GM06990 (cell line): ENCODE results near the gene ZBTB46.

Experiments
- DNase-seq: peaks from one replicate; pipeline ENCODE4 v3.0.0-alpha.2; 2011; ENCODE audit not compliant: insufficient read length; ENCODE audit errors: extremely low read depth
- H3K27me3 ChIP-seq: replicated peaks from 2 replicates; pipeline ENCODE4 v1.6.0; 2011; ENCODE audit warnings: low read length; ENCODE audit not compliant: control insufficient read depth, insufficient read depth
- H3K36me3 ChIP-seq: 2 replicates; pipeline ENCODE4 v1.5.1; 2011; ENCODE audit warnings: low read length; ENCODE audit not compliant: control insufficient read depth, insufficient read depth
- H3K4me3 ChIP-seq: replicated peaks from 2 replicates; pipeline ENCODE4 v1.5.1; 2011; ENCODE audit warnings: low read depth, mild to moderate bottlenecking, control low read depth, low read length
- TF ChIP-seq, protein P1 (sequence below): IDR thresholded peaks from 2 replicates; pipeline ENCODE4 v1.5.1; 2011; ENCODE audit warnings: low read length, control low read depth, mild to moderate bottlenecking, inconsistent platforms; ENCODE audit not compliant: insufficient read depth, poor library complexity, severe bottlenecking

The ZBTB46 gene

DNA sequence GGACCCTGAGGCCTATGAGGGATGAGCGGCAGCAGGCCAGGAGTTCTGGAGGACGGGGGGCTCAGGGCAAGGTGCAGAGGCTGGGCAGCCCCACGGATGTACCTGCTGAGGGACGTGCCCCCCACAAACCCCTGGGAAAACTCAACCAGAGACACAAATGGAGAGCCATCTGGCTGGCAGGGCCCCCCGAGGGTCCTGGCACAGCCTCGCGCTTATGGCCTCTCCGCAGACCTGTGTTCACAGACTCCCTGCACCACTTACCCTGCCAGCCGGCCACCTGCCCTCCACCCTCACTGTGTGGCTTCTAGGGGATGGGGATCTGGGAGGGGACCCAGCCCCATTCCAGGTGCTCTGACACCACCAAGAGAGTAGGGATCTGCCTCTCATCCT, 3.4 kb upstream of the ZBTB46 start:
- DNase-seq, result no peak
- H3K27me3 ChIP-seq, result no peaks in the 10 kb centered on the region; the same call in 1 of the 2 replicates
- TF ChIP-seq, protein P1, sequence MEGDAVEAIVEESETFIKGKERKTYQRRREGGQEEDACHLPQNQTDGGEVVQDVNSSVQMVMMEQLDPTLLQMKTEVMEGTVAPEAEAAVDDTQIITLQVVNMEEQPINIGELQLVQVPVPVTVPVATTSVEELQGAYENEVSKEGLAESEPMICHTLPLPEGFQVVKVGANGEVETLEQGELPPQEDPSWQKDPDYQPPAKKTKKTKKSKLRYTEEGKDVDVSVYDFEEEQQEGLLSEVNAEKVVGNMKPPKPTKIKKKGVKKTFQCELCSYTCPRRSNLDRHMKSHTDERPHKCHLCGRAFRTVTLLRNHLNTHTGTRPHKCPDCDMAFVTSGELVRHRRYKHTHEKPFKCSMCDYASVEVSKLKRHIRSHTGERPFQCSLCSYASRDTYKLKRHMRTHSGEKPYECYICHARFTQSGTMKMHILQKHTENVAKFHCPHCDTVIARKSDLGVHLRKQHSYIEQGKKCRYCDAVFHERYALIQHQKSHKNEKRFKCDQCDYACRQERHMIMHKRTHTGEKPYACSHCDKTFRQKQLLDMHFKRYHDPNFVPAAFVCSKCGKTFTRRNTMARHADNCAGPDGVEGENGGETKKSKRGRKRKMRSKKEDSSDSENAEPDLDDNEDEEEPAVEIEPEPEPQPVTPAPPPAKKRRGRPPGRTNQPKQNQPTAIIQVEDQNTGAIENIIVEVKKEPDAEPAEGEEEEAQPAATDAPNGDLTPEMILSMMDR, result no peak
- no peak overlapping the region for H3K4me3 ChIP-seq
- H3K36me3 ChIP-seq, result no peaks in the 10 kb centered on the region

DNA sequence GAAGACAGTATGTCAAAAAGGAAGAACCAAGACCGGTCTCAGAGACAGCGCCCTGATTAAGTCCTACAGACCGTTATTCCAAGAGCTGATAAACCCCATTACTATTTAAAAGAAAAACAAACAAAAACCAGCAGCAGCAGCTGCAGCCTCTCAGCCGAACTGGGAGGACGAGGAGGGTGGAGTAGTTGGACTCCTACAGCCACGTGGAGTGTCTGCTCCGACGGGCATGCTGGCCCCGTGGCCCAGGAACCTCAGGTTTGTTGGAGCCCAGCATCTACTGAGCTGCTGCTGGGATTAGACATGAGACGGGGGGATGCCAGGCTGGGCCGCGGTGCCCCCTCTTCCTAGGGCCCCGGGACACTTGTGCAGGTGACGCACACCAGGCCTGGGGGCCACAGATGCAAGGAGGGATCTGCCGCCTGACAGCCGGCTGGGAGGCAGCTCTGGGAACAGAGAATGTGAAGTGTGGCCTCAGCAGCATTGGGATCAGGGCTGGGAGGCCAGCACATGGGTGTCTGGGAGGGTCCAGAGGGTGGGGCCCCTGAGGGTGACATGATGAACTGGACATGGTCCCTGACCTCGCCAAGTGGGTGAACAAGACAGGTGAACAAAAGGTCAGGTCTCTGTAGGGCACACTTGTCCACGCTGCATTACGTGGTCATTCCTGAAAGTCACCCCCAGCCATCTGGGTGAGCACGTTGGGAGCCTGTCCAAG, 2.9 kb upstream of the ZBTB46 start:
- no peak for DNase-seq
- no peak overlapping the region for H3K4me3 ChIP-seq
- no peaks in the 10 kb centered on the region for H3K36me3 ChIP-seq
- TF ChIP-seq, protein P1, result no peak
- H3K27me3 ChIP-seq, result no peaks in the 10 kb centered on the region; the same call in 1 of the 2 replicates

DNA sequence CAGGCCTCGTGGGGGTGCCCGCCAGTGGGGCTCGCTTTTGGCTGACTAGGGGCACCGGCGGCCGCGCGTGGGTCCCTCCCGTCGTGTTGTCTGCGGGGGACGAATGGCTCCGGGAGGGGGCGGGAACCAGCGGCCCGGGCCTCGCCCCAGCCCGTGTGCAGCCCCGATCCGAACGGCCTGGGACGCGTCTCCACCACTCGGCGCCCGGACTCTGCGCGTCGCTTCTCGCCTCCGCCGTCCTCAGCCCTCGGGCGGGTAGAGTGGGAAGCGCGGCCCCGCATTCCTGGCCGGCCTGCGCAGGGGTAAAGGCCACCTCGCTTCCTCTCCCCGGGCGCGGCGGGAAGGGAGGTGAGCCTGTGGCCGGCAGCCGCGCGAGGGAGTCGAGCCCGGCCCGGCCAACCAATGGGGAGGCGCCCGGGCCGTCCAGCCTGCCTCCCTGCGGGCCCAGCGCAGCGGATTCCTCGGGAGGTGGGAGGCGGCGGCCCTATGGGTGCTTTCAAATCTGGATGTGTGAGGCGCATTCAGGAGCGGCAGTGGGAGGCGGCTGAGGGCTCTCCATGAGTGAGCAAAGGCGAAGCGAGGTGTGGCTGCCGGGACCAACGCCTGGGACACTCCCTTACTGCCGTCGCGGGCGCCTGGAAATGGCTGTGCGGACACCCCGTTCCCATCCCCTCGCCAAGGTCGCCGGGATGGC, 1.1 kb upstream of the ZBTB46 start:
- no peaks in the 10 kb centered on the region; the same call in 1 of the 2 replicates for H3K36me3 ChIP-seq
- no peaks in the 10 kb centered on the region; the same call in 1 of the 2 replicates for H3K27me3 ChIP-seq
- DNase-seq, result no peak
- TF ChIP-seq, protein P1, result no peak
- no peak overlapping the region for H3K4me3 ChIP-seq

DNA sequence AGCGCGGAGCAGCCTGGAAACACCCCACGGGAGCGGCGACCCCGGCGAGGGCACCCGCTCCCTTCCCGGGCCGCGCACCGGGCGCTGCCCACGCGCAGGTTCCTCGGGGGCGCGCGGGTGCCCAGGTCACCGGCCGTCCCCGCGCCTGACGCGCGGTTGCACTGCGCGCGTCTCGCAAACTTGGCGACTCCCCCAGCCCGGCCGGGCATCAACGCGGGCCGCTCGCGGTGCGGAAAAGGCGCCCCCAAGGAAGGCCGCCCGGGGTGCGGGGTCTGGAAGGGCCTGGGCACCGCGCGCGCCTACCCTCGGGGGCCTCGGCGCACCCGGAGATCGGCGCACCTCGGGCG, 555 bp upstream of the ZBTB46 start:
- Histone ChIP-seq H3K4me3 (no peak overlapping the region; the same call in 1 of the 2 replicates), H3K27me3 (no peaks in the 10 kb centered on the region; the same call in 1 of the 2 replicates), H3K36me3 (no peaks in the 10 kb centered on the region; the same call in 1 of the 2 replicates)
- TF ChIP-seq, protein P1, result no peak
- DNase-seq, result no peak

DNA sequence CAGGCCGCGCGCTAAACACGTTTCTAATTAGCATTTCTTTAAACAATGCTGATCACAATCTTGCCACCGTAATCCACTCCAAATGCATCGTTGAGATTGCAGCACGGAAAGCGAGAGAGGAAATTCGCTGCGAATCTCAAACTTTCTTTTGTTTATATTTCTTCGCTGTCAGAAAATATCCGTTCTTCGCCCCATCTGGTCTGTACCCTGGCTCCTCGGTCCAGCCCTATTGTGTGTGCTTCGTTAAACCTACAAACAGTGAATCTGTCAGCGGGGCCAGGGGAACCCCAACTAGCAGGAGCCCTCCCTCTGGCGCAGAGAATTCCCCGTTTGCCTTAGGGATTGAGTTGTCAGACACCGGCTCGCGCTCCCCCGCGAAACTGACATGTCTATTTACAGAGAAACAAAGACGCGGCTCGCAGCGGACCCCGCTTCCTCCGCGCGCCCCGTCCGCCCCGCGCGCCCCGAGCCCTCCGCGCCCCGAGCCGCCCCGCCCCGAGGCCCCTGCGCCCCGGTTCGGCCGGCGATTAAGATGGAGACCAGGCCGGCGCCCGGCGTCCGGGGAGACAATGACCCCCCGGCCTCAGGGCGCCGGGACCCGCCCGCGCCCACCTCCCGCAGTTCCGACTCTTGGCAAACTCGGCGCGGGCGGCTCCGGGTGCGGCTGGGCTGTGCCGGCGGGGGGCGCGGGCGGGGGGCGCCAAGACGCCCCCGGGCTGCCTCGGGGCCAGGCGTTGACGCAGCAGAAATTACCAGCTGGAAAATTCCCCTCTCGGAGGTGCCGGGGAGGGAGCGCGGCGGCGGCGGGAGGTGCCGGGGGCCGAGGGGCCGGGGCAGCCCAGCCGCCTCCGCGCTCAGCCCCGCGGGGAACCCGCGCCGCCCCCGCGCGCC, 874 bp downstream of the ZBTB46 start:
- TF ChIP-seq, protein P1, result no peak
- H3K27me3 ChIP-seq, result no peaks in the 10 kb centered on the region; the same call in 1 of the 2 replicates
- H3K36me3 ChIP-seq, result no peaks in the 10 kb centered on the region; the same call in 1 of the 2 replicates
- no peak for DNase-seq
- H3K4me3 ChIP-seq, result peak overlapping the region; percentile 64
